CD1c-positive myeloid dendritic cell (primary cell): ENCODE data around the gene HEMK1.

ENCODE experiments used
- DNase-seq: peaks from one replicate; pipeline ENCODE4 v3.0.0-alpha.2; 2016; ENCODE audit errors: extremely low spot score

HEMK1 gene

GRCh38 chr3:50542177-50543034 is 26.9 kb upstream of the HEMK1 start:
- DNase-seq = peak; percentile 76

GRCh38 chr3:50545781-50546180 is 23.5 kb upstream of the HEMK1 start:
- DNase-seq = no peak

DNA sequence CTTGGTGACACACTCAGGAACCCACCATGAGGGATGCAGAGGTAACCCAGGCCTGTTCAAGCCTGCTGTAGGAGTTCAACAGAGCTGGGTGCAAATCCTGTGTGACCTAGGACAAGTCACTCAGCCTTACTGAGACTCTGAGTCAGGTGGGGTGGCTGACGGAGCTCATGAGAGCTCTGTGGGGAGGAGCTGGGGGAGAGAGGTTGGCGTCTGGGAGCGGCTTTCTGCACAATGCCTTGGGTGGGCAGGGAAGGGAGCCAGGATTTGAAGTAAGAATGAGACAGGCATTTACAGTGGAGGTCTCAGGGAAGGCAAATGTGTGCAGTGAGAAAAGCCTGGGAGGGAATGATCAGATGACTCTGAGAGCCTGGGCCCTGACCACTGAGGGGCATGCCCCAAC is 20.1 kb upstream of the HEMK1 start:
- no peak for DNase-seq

GRCh38 chr3:50550079-50550736 is 19.1 kb upstream of the HEMK1 start:
- DNase-seq = peak; percentile 71

GRCh38 chr3:50551054-50551659 is 18.2 kb upstream of the HEMK1 start:
- DNase-seq = no peak

DNA sequence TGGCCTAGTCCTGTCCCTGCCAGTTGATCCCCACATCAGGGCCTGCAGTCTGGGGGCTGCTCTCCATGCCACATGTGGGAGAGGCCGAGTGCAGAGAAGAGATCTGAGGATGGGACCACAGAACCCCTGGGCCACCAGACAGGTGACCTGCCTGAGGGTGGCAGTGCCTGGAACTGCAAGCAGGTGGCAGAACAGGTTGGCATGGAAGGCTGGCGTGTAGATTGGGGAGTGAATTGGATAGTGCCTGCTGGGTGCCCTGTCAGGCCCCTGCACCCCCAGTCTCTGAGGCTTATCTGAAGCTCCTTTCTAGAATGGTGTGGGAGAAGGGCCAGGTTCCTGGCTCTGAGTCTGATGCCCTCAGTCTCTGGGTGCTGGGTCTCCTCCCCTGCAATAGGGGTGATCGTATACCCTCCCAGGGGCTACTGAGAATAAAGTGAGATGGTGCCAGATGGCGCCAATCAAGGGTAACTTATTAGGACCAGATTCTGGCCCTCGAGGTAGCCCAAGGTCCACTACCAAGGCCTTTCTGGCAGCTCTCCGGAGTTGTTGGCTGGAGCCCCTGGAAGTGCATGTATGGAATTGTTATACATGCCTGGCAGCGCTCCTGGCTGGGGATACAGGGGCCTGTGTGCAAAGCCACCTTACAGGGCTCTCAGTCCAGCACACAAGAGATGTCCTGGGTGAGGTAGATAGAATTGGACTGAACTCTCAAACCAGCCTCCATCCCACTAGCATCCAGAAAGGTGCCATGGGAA is 17.5 kb upstream of the HEMK1 start:
- DNase-seq = no peak

- DNase-seq = no peak
Observed at GRCh38 chr3:50552598-50552997, 16.7 kb upstream of the HEMK1 start.

- DNase-seq = no peak
Observed at GRCh38 chr3:50554553-50554952, 14.8 kb upstream of the HEMK1 start.

DNA sequence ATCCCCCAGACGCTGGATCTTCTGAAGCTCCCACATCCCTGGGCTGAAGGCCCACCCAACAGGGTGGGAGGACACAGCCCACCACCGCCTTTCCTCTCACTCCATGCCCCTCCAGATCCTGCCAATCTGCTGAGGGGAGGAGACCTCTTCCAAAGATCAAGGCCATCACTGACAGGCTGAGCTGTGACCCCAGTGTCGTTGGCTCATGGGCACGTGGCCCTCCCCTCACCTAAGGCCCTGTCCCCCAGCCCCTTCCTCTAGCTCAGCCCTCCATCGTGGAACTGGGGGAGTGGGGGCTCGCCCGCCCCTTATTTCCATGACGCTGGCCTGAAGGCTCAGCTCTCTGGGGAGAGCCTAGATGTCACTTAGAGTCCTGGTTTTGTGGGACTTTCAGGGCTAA is 12.2 kb upstream of the HEMK1 start:
- no peak for DNase-seq

DNA sequence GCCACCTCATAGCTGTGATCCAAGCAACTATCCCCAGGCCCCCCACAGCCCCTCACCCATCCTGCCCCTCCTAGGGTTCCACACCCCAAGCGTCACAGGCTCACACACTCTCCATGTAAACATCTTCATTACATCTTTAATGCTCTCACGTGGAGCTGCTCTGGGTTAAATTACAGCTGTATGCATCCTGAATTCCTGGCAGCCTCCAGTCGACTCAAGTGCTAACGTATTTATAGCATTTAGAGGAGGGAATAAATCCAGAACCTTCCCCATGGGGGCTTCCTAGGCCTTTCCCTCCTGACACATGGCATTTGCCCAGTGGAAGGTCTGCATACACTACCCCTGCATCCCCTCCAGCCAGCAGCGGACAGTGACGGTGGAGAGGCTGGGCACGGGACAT is 11.4 kb upstream of the HEMK1 start:
- no peak for DNase-seq

DNA sequence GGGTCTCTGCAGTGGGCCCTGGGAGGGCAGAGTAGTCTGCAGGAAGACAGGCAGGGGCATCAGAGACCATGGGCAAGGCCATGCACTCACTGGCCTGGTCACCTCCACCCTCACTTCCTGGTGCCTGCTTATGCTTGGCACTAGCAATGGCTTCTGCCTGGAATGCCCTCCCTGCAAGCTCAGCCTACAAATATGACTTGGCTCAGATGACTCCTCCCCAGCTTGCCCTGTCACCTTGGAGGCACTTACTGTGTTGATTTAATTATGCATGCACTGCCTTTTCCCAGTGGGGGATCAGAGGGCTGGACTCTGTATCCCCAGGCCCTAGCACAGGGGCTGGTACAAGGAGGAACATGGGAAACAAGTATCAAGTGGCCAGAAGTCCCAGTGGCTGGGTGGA is 9.6 kb upstream of the HEMK1 start:
- no peak for DNase-seq

DNA sequence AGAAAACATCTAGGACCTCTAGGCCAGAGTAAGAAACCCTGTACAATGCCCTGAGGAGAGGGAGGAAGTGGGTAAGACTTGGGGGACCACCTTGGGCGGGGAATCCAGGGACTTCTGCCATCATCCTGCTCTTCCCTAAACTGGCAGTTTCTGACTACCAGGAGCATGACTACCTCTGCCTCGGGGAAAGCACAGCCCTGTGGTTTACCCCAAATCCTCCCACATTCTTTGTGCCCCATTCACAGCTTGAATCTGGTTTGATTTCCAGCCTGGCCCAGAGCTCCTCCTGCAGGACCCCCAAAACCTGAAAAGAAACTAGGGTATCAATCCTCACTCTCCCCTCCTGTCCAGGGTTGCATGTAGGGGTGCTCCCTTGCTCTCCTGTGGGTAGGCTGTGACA is 6.5 kb upstream of the HEMK1 start:
- no peak for DNase-seq

- DNase-seq = no peak
Observed at GRCh38 chr3:50563867-50564266, 5.5 kb upstream of the HEMK1 start.

DNA sequence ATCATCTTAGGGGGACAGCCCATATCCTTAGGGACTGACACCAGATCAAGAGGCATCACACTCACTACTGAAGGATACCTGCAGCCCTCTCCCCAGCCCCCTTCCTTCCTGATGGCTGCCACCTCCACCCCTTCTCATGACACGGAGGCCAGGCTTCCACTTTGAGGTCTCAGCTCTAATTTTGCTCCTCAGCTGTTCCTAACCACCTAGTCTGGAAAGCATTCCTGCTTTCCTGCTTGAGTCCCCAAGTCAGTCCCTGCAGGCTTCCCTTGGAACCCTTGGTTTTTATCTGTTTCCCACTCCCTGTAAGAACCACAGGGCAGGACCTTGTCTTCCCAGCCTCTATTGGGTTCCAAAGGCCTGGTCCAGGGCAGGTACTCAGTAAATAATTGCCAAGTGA is 5.0 kb upstream of the HEMK1 start:
- no peak for DNase-seq

GRCh38 chr3:50567011-50567385 is 2.3 kb upstream of the HEMK1 start:
- no peak for DNase-seq

GRCh38 chr3:50567386-50568167 is 1.7 kb upstream of the HEMK1 start, which contains the start of gene C3orf18:
Gene C3orf18 (minus strand): TSS chr3:50567747. CDS start chr3:50565699, 2,048 bp downstream.
- DNase-seq = peak; percentile 96

DNA sequence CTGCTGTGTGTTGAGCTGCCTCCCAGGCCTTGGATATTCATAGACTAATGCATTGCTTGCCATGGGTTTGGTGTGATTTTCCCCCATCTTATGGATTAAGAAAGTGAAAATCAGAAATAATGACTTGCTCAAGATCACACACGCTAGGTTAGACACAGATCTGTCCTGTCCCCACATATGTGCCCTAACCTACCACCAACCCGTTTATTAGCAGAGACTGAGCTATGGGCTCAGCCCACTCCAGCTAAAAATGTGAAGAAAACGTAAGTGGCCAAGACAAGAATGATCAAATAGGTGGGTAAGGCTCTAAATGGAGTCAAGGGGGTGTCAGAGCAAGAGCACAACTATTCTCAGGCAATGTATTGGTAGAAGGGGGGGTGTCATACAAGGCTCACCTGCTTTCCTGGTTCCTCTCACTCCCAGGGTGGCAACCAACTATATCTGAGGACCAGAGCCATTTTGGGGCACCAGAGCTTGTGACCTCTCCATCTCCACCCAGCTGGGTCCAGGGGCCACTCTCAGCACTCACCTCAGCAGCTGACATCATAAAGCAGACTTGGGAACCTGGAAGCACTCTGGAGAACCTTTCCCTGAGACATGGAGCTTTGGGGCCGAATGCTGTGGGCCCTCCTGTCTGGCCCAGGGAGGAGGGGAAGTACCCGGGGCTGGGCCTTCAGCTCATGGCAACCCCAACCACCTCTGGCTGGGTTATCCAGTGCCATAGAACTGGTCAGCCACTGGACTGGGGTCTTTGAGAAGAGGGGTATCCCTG is 1.4 kb downstream of the HEMK1 start:
- no peak for DNase-seq

DNA sequence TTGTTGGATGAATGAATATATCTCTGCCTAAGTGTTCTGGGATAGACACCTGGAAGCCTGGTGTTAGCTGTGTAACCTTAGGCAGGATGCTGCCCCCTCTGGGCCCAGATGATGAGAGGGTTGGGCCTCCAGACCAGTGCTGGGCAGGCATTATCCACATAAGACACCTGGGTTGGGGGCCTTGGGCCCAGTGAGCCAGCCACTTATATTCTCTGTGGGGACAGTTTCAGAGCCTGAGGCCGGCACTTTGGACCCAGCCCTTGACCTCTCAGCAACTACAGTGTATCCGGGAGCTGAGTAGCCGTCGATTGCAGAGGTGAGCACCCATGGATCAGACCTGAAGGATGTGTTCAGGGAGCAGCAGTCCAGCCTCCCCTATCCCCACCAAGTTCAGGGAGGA is 2.2 kb downstream of the HEMK1 start:
- DNase-seq = no peak

GRCh38 chr3:50572158-50572557 is 2.8 kb downstream of the HEMK1 start:
- peak; percentile 89 for DNase-seq

DNA sequence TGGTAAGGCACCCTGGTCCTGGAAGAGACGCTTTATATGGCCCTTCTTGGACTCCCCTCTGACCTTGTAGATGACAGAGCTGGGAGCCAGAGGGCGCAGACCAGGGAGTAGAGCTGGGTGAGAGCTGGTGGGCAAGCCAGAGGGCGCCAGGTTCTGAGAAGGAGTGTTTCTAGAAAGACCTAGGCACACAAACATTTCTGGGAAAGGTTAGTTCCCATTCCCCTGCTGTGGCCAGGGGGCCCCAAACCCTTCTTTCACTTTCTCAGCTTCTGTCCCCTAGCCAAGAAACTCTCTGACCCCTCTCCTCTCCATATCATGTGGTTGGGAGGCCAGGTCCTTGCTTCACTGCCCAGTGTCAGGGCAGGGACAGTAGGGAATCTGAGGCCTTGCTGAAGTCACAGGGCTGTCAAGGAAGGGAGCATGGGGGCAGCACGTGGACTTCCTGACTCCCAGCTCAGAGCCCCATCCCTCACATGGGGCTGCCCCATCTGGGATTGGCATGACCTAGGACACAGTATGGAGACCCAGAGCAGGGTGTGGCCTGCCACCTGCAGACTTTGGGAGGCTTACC is 3.6 kb downstream of the HEMK1 start:
- DNase-seq = no peak
